ENCODE results near the gene MXRA8. TPM values are rescaled to one million over a fixed set of nuclear protein-coding genes. Genes with fewer than 3 reads are reported as not detected.
"Not testable (repeated sequence)": the region's sequence is repeated elsewhere in the genome, so short reads cannot be mapped to it uniquely, and the experiment has no call there.

Gene MXRA8
- 100 to 1,000 TPM in 1 of 4 donors, 10 to 100 TPM in 3; 78.2 to 147 (median 83.3) TPM for total RNA-seq

- ATAC-seq (ENCODE audit: low FRiP score) (peak; percentile 22), DNase-seq (ENCODE audit: low spot score) (no peak)
- TF ChIP-seq CTCF (IDR thresholded peaks at IDR 0.05) = no peak
Observed at GRCh38 chr1:1358433-1359271, at the start of gene MXRA8. Gene MXRA8, minus strand, starts transcription at chr1:1358555. Its CDS starts 51 bp downstream, at chr1:1358504.

- ATAC-seq (ENCODE audit: low FRiP score) (peak; percentile 43), DNase-seq (ENCODE audit: low spot score) (no peak)
- no peak for TF ChIP-seq CTCF (IDR thresholded peaks at IDR 0.05)
Observed at GRCh38 chr1:1407636-1408318, 49.4 kb upstream of the MXRA8 start.

- peak; percentile 88 for DNase-seq (ENCODE audit: low spot score)
- ATAC-seq (ENCODE audit: low FRiP score) = peak; percentile 86
- TF ChIP-seq CTCF (IDR thresholded peaks at IDR 0.05) = no peak
Observed at GRCh38 chr1:1406821-1407635, 48.7 kb upstream of the MXRA8 start, which contains the start of gene MRPL20. Gene MRPL20, minus strand, starts transcription at chr1:1407293. Its CDS starts 76 bp downstream, at chr1:1407217.

- ATAC-seq (ENCODE audit: low FRiP score) (no peak), DNase-seq (ENCODE audit: low spot score) (no peak)
- TF ChIP-seq CTCF (IDR thresholded peaks at IDR 0.05) = no peak
Observed at GRCh38 chr1:1406101-1406820, 47.9 kb upstream of the MXRA8 start.

GRCh38 chr1:1403653-1404052 is 45.3 kb upstream of the MXRA8 start:
- ATAC-seq (ENCODE audit: low FRiP score) (no peak), DNase-seq (ENCODE audit: low spot score) (no peak)

GRCh38 chr1:1402901-1403392 is 44.6 kb upstream of the MXRA8 start:
- not testable (repeated sequence) for ATAC-seq (ENCODE audit: low FRiP score)

More at GRCh38 chr1:1403653-1404052, 45.3 kb upstream of the MXRA8 start:
- no peak for TF ChIP-seq CTCF (IDR thresholded peaks at IDR 0.05)

More at GRCh38 chr1:1402901-1403392, 44.6 kb upstream of the MXRA8 start:
- not testable (repeated sequence) for DNase-seq (ENCODE audit: low spot score)
